Activated CD4-positive, CD25-positive, alpha-beta regulatory T cell treated with anti-CD3 and anti-CD28 coated beads, Interleukin-2, amount 50 U/mL, for 16 hours (primary cell): ENCODE measurements around the gene BCAS3.
"Not testable (repeated sequence)": the region's sequence is repeated elsewhere in the genome, so short reads cannot be mapped to it uniquely, and the experiment has no call there.

Experiments used
- DNase-seq: peaks from one replicate; pipeline ENCODE4 v3.0.0-alpha.2; 2020; ENCODE audit warnings: low read depth, low spot score

Gene BCAS3

GRCh38 chr17:61127960-61128359 lies 450.3 kb downstream of the BCAS3 start:
- DNase-seq, result no peak

GRCh38 chr17:61128661-61129115 lies 451.0 kb downstream of the BCAS3 start:
- DNase-seq, result no peak

- DNase-seq, result no peak
Measured at GRCh38 chr17:61129267-61130254, 451.9 kb downstream of the BCAS3 start.

- no peak for DNase-seq
Measured at GRCh38 chr17:61130330-61130729, 452.7 kb downstream of the BCAS3 start.

GRCh38 chr17:61131585-61131984 lies 453.9 kb downstream of the BCAS3 start:
- DNase-seq, result no peak

GRCh38 chr17:61132524-61132923 lies 454.9 kb downstream of the BCAS3 start:
- DNase-seq, result no peak

GRCh38 chr17:61133853-61134252 lies 456.2 kb downstream of the BCAS3 start:
- DNase-seq, result no peak

- DNase-seq, result no peak
Measured at GRCh38 chr17:61134551-61135235, 457.0 kb downstream of the BCAS3 start.

GRCh38 chr17:61135782-61136181 lies 458.1 kb downstream of the BCAS3 start:
- no peak for DNase-seq

GRCh38 chr17:61136296-61136695 lies 458.6 kb downstream of the BCAS3 start:
- DNase-seq, result no peak

- DNase-seq, result peak; percentile 21
Measured at GRCh38 chr17:61139219-61139618, 461.6 kb downstream of the BCAS3 start.

- DNase-seq, result no peak
Measured at GRCh38 chr17:61140081-61140786, 462.6 kb downstream of the BCAS3 start.

GRCh38 chr17:61143026-61143425 lies 465.4 kb downstream of the BCAS3 start:
- DNase-seq, result no peak

GRCh38 chr17:61144137-61144536 lies 466.5 kb downstream of the BCAS3 start:
- DNase-seq, result no peak

GRCh38 chr17:61144617-61145564 lies 467.2 kb downstream of the BCAS3 start:
- DNase-seq, result no peak

GRCh38 chr17:61146833-61147232 lies 469.2 kb downstream of the BCAS3 start:
- not testable (repeated sequence) for DNase-seq

- no peak for DNase-seq
Measured at GRCh38 chr17:61149106-61149825, 471.6 kb downstream of the BCAS3 start.

- no peak for DNase-seq
Measured at GRCh38 chr17:61149862-61150362, 472.3 kb downstream of the BCAS3 start.

- no peak for DNase-seq
Measured at GRCh38 chr17:61150686-61151299, 473.1 kb downstream of the BCAS3 start.

- no peak for DNase-seq
Measured at GRCh38 chr17:61152898-61153297, 475.2 kb downstream of the BCAS3 start.
